ENCODE measurements around the gene PRR23E.

The PRR23E gene

GRCh38 chr3:127165694-127166485, 27.0 kb upstream of the PRR23E start:
- no peak for DNase-seq

GRCh38 chr3:127166501-127167065, 26.3 kb upstream of the PRR23E start:
- no peak for DNase-seq

GRCh38 chr3:127167315-127168043, 25.5 kb upstream of the PRR23E start:
- DNase-seq: no peak

GRCh38 chr3:127168271-127168670, 24.7 kb upstream of the PRR23E start:
- no peak for DNase-seq

GRCh38 chr3:127170814-127171213, 22.1 kb upstream of the PRR23E start:
- DNase-seq: peak; percentile 21

- DNase-seq: no peak
These were observed 21.6 kb upstream of the PRR23E start for GRCh38 chr3:127171320-127171719.

- DNase-seq: no peak
These were observed 21.2 kb upstream of the PRR23E start for GRCh38 chr3:127171721-127172120.

- DNase-seq: no peak
These were observed 20.7 kb upstream of the PRR23E start for GRCh38 chr3:127172211-127172610.

GRCh38 chr3:127172781-127173515, 20.0 kb upstream of the PRR23E start:
- DNase-seq: no peak

GRCh38 chr3:127173516-127174166, 19.3 kb upstream of the PRR23E start:
- DNase-seq: no peak

GRCh38 chr3:127174284-127174683, 18.6 kb upstream of the PRR23E start:
- no peak for DNase-seq

GRCh38 chr3:127174715-127175140, 18.2 kb upstream of the PRR23E start:
- DNase-seq: no peak

GRCh38 chr3:127175272-127175671, 17.7 kb upstream of the PRR23E start:
- DNase-seq: no peak

- no peak for DNase-seq
These were observed 15.7 kb upstream of the PRR23E start for GRCh38 chr3:127177226-127177625.

- no peak for DNase-seq
These were observed 12.1 kb upstream of the PRR23E start for GRCh38 chr3:127180859-127181258.

GRCh38 chr3:127182431-127182830, 10.5 kb upstream of the PRR23E start:
- DNase-seq: no peak

GRCh38 chr3:127182848-127183714, 9.8 kb upstream of the PRR23E start:
- no peak for DNase-seq

GRCh38 chr3:127183931-127184869, 8.7 kb upstream of the PRR23E start:
- no peak for DNase-seq

- no peak for DNase-seq
These were observed 8.1 kb upstream of the PRR23E start for GRCh38 chr3:127184870-127185216.

- DNase-seq: no peak
These were observed 7.7 kb upstream of the PRR23E start for GRCh38 chr3:127185268-127185667.

All from midbrain (tissue), 1 donor.